ENCODE measurements around the gene OGFOD1.

Gene OGFOD1

GRCh38 chr16:56466344-56466743 lies 15.0 kb downstream of the OGFOD1 start:
- TF ChIP-seq, protein P1, sequence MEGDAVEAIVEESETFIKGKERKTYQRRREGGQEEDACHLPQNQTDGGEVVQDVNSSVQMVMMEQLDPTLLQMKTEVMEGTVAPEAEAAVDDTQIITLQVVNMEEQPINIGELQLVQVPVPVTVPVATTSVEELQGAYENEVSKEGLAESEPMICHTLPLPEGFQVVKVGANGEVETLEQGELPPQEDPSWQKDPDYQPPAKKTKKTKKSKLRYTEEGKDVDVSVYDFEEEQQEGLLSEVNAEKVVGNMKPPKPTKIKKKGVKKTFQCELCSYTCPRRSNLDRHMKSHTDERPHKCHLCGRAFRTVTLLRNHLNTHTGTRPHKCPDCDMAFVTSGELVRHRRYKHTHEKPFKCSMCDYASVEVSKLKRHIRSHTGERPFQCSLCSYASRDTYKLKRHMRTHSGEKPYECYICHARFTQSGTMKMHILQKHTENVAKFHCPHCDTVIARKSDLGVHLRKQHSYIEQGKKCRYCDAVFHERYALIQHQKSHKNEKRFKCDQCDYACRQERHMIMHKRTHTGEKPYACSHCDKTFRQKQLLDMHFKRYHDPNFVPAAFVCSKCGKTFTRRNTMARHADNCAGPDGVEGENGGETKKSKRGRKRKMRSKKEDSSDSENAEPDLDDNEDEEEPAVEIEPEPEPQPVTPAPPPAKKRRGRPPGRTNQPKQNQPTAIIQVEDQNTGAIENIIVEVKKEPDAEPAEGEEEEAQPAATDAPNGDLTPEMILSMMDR (IDR thresholded peaks at IDR 0.05; ENCODE audit: borderline replicate concordance, control extremely low read depth, extremely low read depth, insufficient read depth, missing control alignments), result no peak
- in situ Hi-C loops (cut with MboI; ENCODE audit: low sequenced_read_pairs, unreplicated experiment), result no loop called here
- no peak for DNase-seq (ENCODE audit: low spot score)

- no peak for DNase-seq (ENCODE audit: low spot score)
- TF ChIP-seq, protein P1 (IDR thresholded peaks at IDR 0.05; ENCODE audit: borderline replicate concordance, control extremely low read depth, extremely low read depth, insufficient read depth, missing control alignments), result no peak
- in situ Hi-C loops (cut with MboI; ENCODE audit: low sequenced_read_pairs, unreplicated experiment), result no loop called here
Measured at GRCh38 chr16:56468800-56469199, 17.4 kb downstream of the OGFOD1 start.

- no peak for DNase-seq (ENCODE audit: low spot score)
- TF ChIP-seq, protein P1 (IDR thresholded peaks at IDR 0.05; ENCODE audit: borderline replicate concordance, control extremely low read depth, extremely low read depth, insufficient read depth, missing control alignments), result no peak
- in situ Hi-C loops (cut with MboI; ENCODE audit: low sequenced_read_pairs, unreplicated experiment), result no loop called here
Measured at GRCh38 chr16:56469748-56470147, 18.4 kb downstream of the OGFOD1 start.

- DNase-seq (ENCODE audit: low spot score), result no peak
- in situ Hi-C loops (cut with MboI; ENCODE audit: low sequenced_read_pairs, unreplicated experiment), result no loop called here
- TF ChIP-seq, protein P1 (IDR thresholded peaks at IDR 0.05; ENCODE audit: borderline replicate concordance, control extremely low read depth, extremely low read depth, insufficient read depth, missing control alignments), result no peak
Measured at GRCh38 chr16:56470232-56470631, 18.9 kb downstream of the OGFOD1 start.

DNA sequence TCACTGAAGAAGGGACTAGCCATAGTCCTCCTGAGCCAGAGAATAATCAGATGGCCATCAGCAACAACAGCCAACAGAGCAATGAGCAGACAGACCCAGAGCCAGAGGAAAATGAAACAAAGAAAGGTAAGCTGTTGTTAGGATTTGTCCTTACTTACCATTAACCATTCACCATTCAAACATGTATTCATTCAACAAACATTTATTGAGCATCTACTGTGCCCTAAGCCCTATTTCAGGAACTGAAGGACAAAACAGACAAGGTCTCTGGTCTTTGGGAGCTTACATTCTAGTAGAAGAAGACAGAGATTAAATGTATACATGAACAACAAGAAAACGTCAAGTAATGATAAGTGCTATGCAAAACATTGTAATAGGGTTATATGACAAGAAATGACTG lies 19.3 kb downstream of the OGFOD1 start:
- in situ Hi-C loops (cut with MboI; ENCODE audit: low sequenced_read_pairs, unreplicated experiment), result no loop called here
- TF ChIP-seq, protein P1 (IDR thresholded peaks at IDR 0.05; ENCODE audit: borderline replicate concordance, control extremely low read depth, extremely low read depth, insufficient read depth, missing control alignments), result no peak
- no peak for DNase-seq (ENCODE audit: low spot score)

DNA sequence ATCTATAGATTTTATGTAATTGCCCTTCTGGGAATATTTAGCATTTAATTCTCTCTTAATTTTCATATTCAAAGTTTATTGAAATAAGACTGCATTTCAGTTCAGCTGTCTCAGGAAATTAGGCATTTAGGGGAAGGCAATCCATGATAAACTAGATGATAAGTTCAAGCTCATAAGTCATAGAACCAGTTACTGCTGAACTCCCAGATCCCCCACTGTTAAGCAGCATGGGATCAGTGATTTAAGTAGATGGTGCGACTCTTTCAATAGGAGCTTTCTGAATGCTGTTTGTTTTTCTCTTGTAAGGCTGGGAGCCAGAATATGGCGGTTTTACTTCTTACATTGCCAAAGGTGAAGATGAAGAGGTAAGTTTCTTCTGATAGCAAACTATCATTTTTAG lies 23.8 kb downstream of the OGFOD1 start:
- in situ Hi-C loops (cut with MboI; ENCODE audit: low sequenced_read_pairs, unreplicated experiment), result no loop called here
- TF ChIP-seq, protein P1 (IDR thresholded peaks at IDR 0.05; ENCODE audit: borderline replicate concordance, control extremely low read depth, extremely low read depth, insufficient read depth, missing control alignments), result no peak
- DNase-seq (ENCODE audit: low spot score), result no peak
